ENCODE data around the gene PSMD7. TPM values are rescaled to one million over a fixed set of nuclear protein-coding genes. Genes with fewer than 3 reads are reported as not detected.
A peak's percentile ranks its signal among the peaks of the same experiment; 100 is the strongest.

Gene PSMD7
- total RNA-seq (2014; rRNA removed; shearing (Covaris generic)) = 118 and 123 TPM in 2 replicates

GRCh38 chr16:74296432-74297144, at the start of gene PSMD7:
TSS of gene PSMD7 (plus strand) at chr16:74296814. CDS start at chr16:74296915, 101 bp downstream.
- DNase-seq = peak; percentile 91
- Histone ChIP-seq H3K36me3 (replicated peaks; ENCODE audit: control insufficient read depth, insufficient read depth, low read length) (peaks cover 18% of the 10 kb centered on the region), H3K27me3 (ENCODE audit: control insufficient read depth, insufficient read depth, low read length) (no peaks in the 10 kb centered on the region), H3K4me3 (ENCODE audit: insufficient read depth, low read depth, low read length) (peak within 1 kb of the TSS; percentile 99)

- no peak overlapping the region for H3K4me3 ChIP-seq (ENCODE audit: insufficient read depth, low read depth, low read length)
- DNase-seq = no peak
- H3K36me3 ChIP-seq (replicated peaks; ENCODE audit: control insufficient read depth, insufficient read depth, low read length) = no peaks in the 10 kb centered on the region
- H3K27me3 ChIP-seq (ENCODE audit: control insufficient read depth, insufficient read depth, low read length) = no peaks in the 10 kb centered on the region
Measured at GRCh38 chr16:74249254-74249653, 47.4 kb upstream of the PSMD7 start.

GRCh38 chr16:74249846-74250245, 46.8 kb upstream of the PSMD7 start:
- H3K36me3 ChIP-seq (replicated peaks; ENCODE audit: control insufficient read depth, insufficient read depth, low read length) = no peaks in the 10 kb centered on the region
- H3K27me3 ChIP-seq (ENCODE audit: control insufficient read depth, insufficient read depth, low read length) = no peaks in the 10 kb centered on the region
- DNase-seq = no peak

GRCh38 chr16:74252329-74252728, 44.3 kb upstream of the PSMD7 start:
- no peak for DNase-seq
- Histone ChIP-seq H3K4me3 (ENCODE audit: insufficient read depth, low read depth, low read length) (no peak overlapping the region), H3K27me3 (ENCODE audit: control insufficient read depth, insufficient read depth, low read length) (no peaks in the 10 kb centered on the region), H3K36me3 (replicated peaks; ENCODE audit: control insufficient read depth, insufficient read depth, low read length) (no peaks in the 10 kb centered on the region)

More at GRCh38 chr16:74249846-74250245, 46.8 kb upstream of the PSMD7 start:
- H3K4me3 ChIP-seq (ENCODE audit: insufficient read depth, low read depth, low read length) = no peak overlapping the region

GRCh38 chr16:74253161-74253938, 43.3 kb upstream of the PSMD7 start:
- Histone ChIP-seq H3K27me3 (ENCODE audit: control insufficient read depth, insufficient read depth, low read length) (no peaks in the 10 kb centered on the region), H3K4me3 (ENCODE audit: insufficient read depth, low read depth, low read length) (no peak overlapping the region), H3K36me3 (replicated peaks; ENCODE audit: control insufficient read depth, insufficient read depth, low read length) (no peaks in the 10 kb centered on the region)
- no peak for DNase-seq

- Histone ChIP-seq H3K36me3 (replicated peaks; ENCODE audit: control insufficient read depth, insufficient read depth, low read length) (no peaks in the 10 kb centered on the region), H3K4me3 (ENCODE audit: insufficient read depth, low read depth, low read length) (no peak overlapping the region), H3K27me3 (ENCODE audit: control insufficient read depth, insufficient read depth, low read length) (no peaks in the 10 kb centered on the region)
- DNase-seq = no peak
Measured at GRCh38 chr16:74257061-74257460, 39.6 kb upstream of the PSMD7 start.

- no peak for DNase-seq
- no peak overlapping the region for H3K4me3 ChIP-seq (ENCODE audit: insufficient read depth, low read depth, low read length)
- no peaks in the 10 kb centered on the region for H3K36me3 ChIP-seq (replicated peaks; ENCODE audit: control insufficient read depth, insufficient read depth, low read length)
- H3K27me3 ChIP-seq (ENCODE audit: control insufficient read depth, insufficient read depth, low read length) = no peaks in the 10 kb centered on the region
Measured at GRCh38 chr16:74261068-74261467, 35.5 kb upstream of the PSMD7 start.

GRCh38 chr16:74264811-74265210, 31.8 kb upstream of the PSMD7 start:
- H3K27me3 ChIP-seq (ENCODE audit: control insufficient read depth, insufficient read depth, low read length) = no peaks in the 10 kb centered on the region
- DNase-seq = peak; percentile 49
- no peak overlapping the region for H3K4me3 ChIP-seq (ENCODE audit: insufficient read depth, low read depth, low read length)
- no peaks in the 10 kb centered on the region for H3K36me3 ChIP-seq (replicated peaks; ENCODE audit: control insufficient read depth, insufficient read depth, low read length)

- DNase-seq = no peak
- no peaks in the 10 kb centered on the region for H3K27me3 ChIP-seq (ENCODE audit: control insufficient read depth, insufficient read depth, low read length)
- no peak overlapping the region for H3K4me3 ChIP-seq (ENCODE audit: insufficient read depth, low read depth, low read length)
- no peaks in the 10 kb centered on the region for H3K36me3 ChIP-seq (replicated peaks; ENCODE audit: control insufficient read depth, insufficient read depth, low read length)
Measured at GRCh38 chr16:74268372-74268782, 28.2 kb upstream of the PSMD7 start.

- Histone ChIP-seq H3K4me3 (ENCODE audit: insufficient read depth, low read depth, low read length) (no peak overlapping the region), H3K36me3 (replicated peaks; ENCODE audit: control insufficient read depth, insufficient read depth, low read length) (no peaks in the 10 kb centered on the region), H3K27me3 (ENCODE audit: control insufficient read depth, insufficient read depth, low read length) (no peaks in the 10 kb centered on the region)
- no peak for DNase-seq
Measured at GRCh38 chr16:74271872-74272271, 24.7 kb upstream of the PSMD7 start.

- Histone ChIP-seq H3K27me3 (ENCODE audit: control insufficient read depth, insufficient read depth, low read length) (no peaks in the 10 kb centered on the region), H3K36me3 (replicated peaks; ENCODE audit: control insufficient read depth, insufficient read depth, low read length) (no peaks in the 10 kb centered on the region), H3K4me3 (ENCODE audit: insufficient read depth, low read depth, low read length) (no peak overlapping the region)
- DNase-seq = no peak
Measured at GRCh38 chr16:74275031-74275636, 21.5 kb upstream of the PSMD7 start.

- DNase-seq = no peak
- no peaks in the 10 kb centered on the region for H3K36me3 ChIP-seq (replicated peaks; ENCODE audit: control insufficient read depth, insufficient read depth, low read length)
- H3K4me3 ChIP-seq (ENCODE audit: insufficient read depth, low read depth, low read length) = no peak overlapping the region
- H3K27me3 ChIP-seq (ENCODE audit: control insufficient read depth, insufficient read depth, low read length) = no peaks in the 10 kb centered on the region
Measured at GRCh38 chr16:74275711-74276110, 20.9 kb upstream of the PSMD7 start.

- Histone ChIP-seq H3K27me3 (ENCODE audit: control insufficient read depth, insufficient read depth, low read length) (no peaks in the 10 kb centered on the region), H3K4me3 (ENCODE audit: insufficient read depth, low read depth, low read length) (no peak overlapping the region), H3K36me3 (replicated peaks; ENCODE audit: control insufficient read depth, insufficient read depth, low read length) (no peaks in the 10 kb centered on the region)
- no peak for DNase-seq
Measured at GRCh38 chr16:74277974-74278373, 18.6 kb upstream of the PSMD7 start.

- Histone ChIP-seq H3K36me3 (replicated peaks; ENCODE audit: control insufficient read depth, insufficient read depth, low read length) (no peaks in the 10 kb centered on the region), H3K27me3 (ENCODE audit: control insufficient read depth, insufficient read depth, low read length) (no peaks in the 10 kb centered on the region), H3K4me3 (ENCODE audit: insufficient read depth, low read depth, low read length) (no peak overlapping the region)
- no peak for DNase-seq
Measured at GRCh38 chr16:74279266-74279665, 17.3 kb upstream of the PSMD7 start.

- Histone ChIP-seq H3K36me3 (replicated peaks; ENCODE audit: control insufficient read depth, insufficient read depth, low read length) (no peaks in the 10 kb centered on the region), H3K4me3 (ENCODE audit: insufficient read depth, low read depth, low read length) (no peak overlapping the region), H3K27me3 (ENCODE audit: control insufficient read depth, insufficient read depth, low read length) (no peaks in the 10 kb centered on the region)
- no peak for DNase-seq
Measured at GRCh38 chr16:74279805-74280204, 16.8 kb upstream of the PSMD7 start.

Measured in H7 (cell line).